ENCODE measurements around the gene ARID3C.

ARID3C gene

GRCh38 chr9:34653151-34654072 is 24.5 kb upstream of the ARID3C start:
- no peak overlapping the region for H2BK5ac ChIP-seq (ENCODE audit: low read depth, low read length, poor library complexity)
- no peak for DNase-seq
- peak overlapping the region; percentile 6 for H3K14ac ChIP-seq (ENCODE audit: low read length)
- no peak overlapping the region for H4K12ac ChIP-seq (ENCODE audit: low read depth, low read length)
- H3K4me2 ChIP-seq (ENCODE audit: low read length): no peak overlapping the region
- H3K4ac ChIP-seq (ENCODE audit: low read depth, low read length): no peak overlapping the region
- H3K4me1 ChIP-seq (ENCODE audit: control insufficient read depth in 1 of 2, insufficient read depth in 2 of 2, low read length in 2 of 2): peaks cover 23 to 28% of the 10 kb centered on the region in 2 experiments
- H2BK120ac ChIP-seq (ENCODE audit: insufficient read depth, low read length, poor library complexity): no peak overlapping the region
- no peak overlapping the region for H2AK5ac ChIP-seq (ENCODE audit: low read length)
- no peak overlapping the region for H3K18ac ChIP-seq (ENCODE audit: low read length)
- peaks cover 4% of the 10 kb centered on the region for H3K79me1 ChIP-seq (ENCODE audit: low read length)
- H2AFZ ChIP-seq (ENCODE audit: insufficient read depth, low read length, poor library complexity): no peak overlapping the region
- H4K91ac ChIP-seq (ENCODE audit: low read depth, low read length): no peak overlapping the region
- no peaks in the 10 kb centered on the region for H3K27me3 ChIP-seq (ENCODE audit: insufficient read depth, low read length)
- no CpG with 5 or more reads among the region's 11 CpGs for WGBS (ENCODE audit: extremely low coverage, insufficient coverage, insufficient read length)
- H3K9me3 ChIP-seq (ENCODE audit: insufficient read depth, low read depth, low read length): peaks cover 3% of the 10 kb centered on the region
- H3K23ac ChIP-seq (ENCODE audit: low read length): no peak overlapping the region
- no peak overlapping the region for H3K27ac ChIP-seq (ENCODE audit: low read depth, low read length)
- no peak overlapping the region for H3K4me3 ChIP-seq (ENCODE audit: low read depth, low read length)
- peaks cover 13% of the 10 kb centered on the region in 2 experiments for H3K36me3 ChIP-seq (ENCODE audit: control insufficient read depth in 1 of 2, insufficient read depth in 2 of 2, low read length in 2 of 2)
- H3K9ac ChIP-seq (ENCODE audit: low read length): no peak overlapping the region
- H3K79me2 ChIP-seq (ENCODE audit: control insufficient read depth, insufficient read depth, low read length, poor library complexity): no peaks in the 10 kb centered on the region
- H4K8ac ChIP-seq (ENCODE audit: low read depth, low read length): no peak overlapping the region
- H2BK12ac ChIP-seq (ENCODE audit: low read length): no peak overlapping the region

GRCh38 chr9:34652602-34653000 is 23.7 kb upstream of the ARID3C start:
- no peak overlapping the region for H3K4ac ChIP-seq (ENCODE audit: low read depth, low read length)
- H3K23ac ChIP-seq (ENCODE audit: low read length): no peak overlapping the region
- H3K4me2 ChIP-seq (ENCODE audit: low read length): peak overlapping the region; percentile 53
- peaks cover 4% of the 10 kb centered on the region for H3K79me1 ChIP-seq (ENCODE audit: low read length)
- no peak overlapping the region for H3K18ac ChIP-seq (ENCODE audit: low read length)
- H3K9ac ChIP-seq (ENCODE audit: low read length): no peak overlapping the region
- peaks cover 29 to 30% of the 10 kb centered on the region in 2 experiments for H3K4me1 ChIP-seq (ENCODE audit: control insufficient read depth in 1 of 2, insufficient read depth in 2 of 2, low read length in 2 of 2)
- H4K12ac ChIP-seq (ENCODE audit: low read depth, low read length): no peak overlapping the region
- no peak for DNase-seq
- H3K9me3 ChIP-seq (ENCODE audit: insufficient read depth, low read depth, low read length): peaks cover 3% of the 10 kb centered on the region
- no peak overlapping the region for H4K91ac ChIP-seq (ENCODE audit: low read depth, low read length)
- no CpG with 5 or more reads among the region's 5 CpGs for WGBS (ENCODE audit: extremely low coverage, insufficient coverage, insufficient read length)
- H3K4me3 ChIP-seq (ENCODE audit: low read depth, low read length): peak overlapping the region; percentile 55
- no peaks in the 10 kb centered on the region for H3K27me3 ChIP-seq (ENCODE audit: insufficient read depth, low read length)
- H2BK5ac ChIP-seq (ENCODE audit: low read depth, low read length, poor library complexity): no peak overlapping the region
- no peak overlapping the region for H2BK12ac ChIP-seq (ENCODE audit: low read length)
- H2AFZ ChIP-seq (ENCODE audit: insufficient read depth, low read length, poor library complexity): no peak overlapping the region
- H2AK5ac ChIP-seq (ENCODE audit: low read length): no peak overlapping the region
- no peak overlapping the region for H3K27ac ChIP-seq (ENCODE audit: low read depth, low read length)
- H3K79me2 ChIP-seq (ENCODE audit: control insufficient read depth, insufficient read depth, low read length, poor library complexity): peaks cover 2% of the 10 kb centered on the region
- peaks cover 15 to 17% of the 10 kb centered on the region in 2 experiments for H3K36me3 ChIP-seq (ENCODE audit: control insufficient read depth in 1 of 2, insufficient read depth in 2 of 2, low read length in 2 of 2)
- H2BK120ac ChIP-seq (ENCODE audit: insufficient read depth, low read length, poor library complexity): no peak overlapping the region
- H4K8ac ChIP-seq (ENCODE audit: low read depth, low read length): peak overlapping the region; percentile 11
- peak overlapping the region; percentile 6 for H3K14ac ChIP-seq (ENCODE audit: low read length)

- Histone ChIP-seq H3K18ac (ENCODE audit: low read length) (peak within 1 kb of the TSS; percentile 17), H2BK120ac (ENCODE audit: insufficient read depth, low read length, poor library complexity) (peak within 1 kb of the TSS; percentile 18), H3K79me1 (ENCODE audit: low read length) (peaks cover 5% of the 10 kb centered on the region), H3K14ac (ENCODE audit: low read length) (peak within 1 kb of the TSS; percentile 34), H4K8ac (ENCODE audit: low read depth, low read length) (peak within 1 kb of the TSS; percentile 73), H4K91ac (ENCODE audit: low read depth, low read length) (peak within 1 kb of the TSS; percentile 62), H3K79me2 (ENCODE audit: control insufficient read depth, insufficient read depth, low read length, poor library complexity) (peaks cover 6% of the 10 kb centered on the region), H3K9ac (ENCODE audit: low read length) (no peak within 1 kb of the TSS), H3K27ac (ENCODE audit: low read depth, low read length) (peak within 1 kb of the TSS; percentile 30), H2BK12ac (ENCODE audit: low read length) (no peak within 1 kb of the TSS), H3K9me3 (ENCODE audit: insufficient read depth, low read depth, low read length) (peaks cover 3% of the 10 kb centered on the region), H3K4ac (ENCODE audit: low read depth, low read length) (no peak within 1 kb of the TSS), H3K4me1 (ENCODE audit: control insufficient read depth in 1 of 2, insufficient read depth in 2 of 2, low read length in 2 of 2) (peaks cover 34 to 36% of the 10 kb centered on the region in 2 experiments), H3K23ac (ENCODE audit: low read length) (no peak within 1 kb of the TSS), H2AFZ (ENCODE audit: insufficient read depth, low read length, poor library complexity) (peak within 1 kb of the TSS; percentile 37), H3K4me3 (ENCODE audit: low read depth, low read length) (peak within 1 kb of the TSS; percentile 55), H2AK5ac (ENCODE audit: low read length) (peak within 1 kb of the TSS; percentile 32), H4K12ac (ENCODE audit: low read depth, low read length) (peak within 1 kb of the TSS; percentile 14), H3K36me3 (ENCODE audit: control insufficient read depth in 1 of 2, insufficient read depth in 2 of 2, low read length in 2 of 2) (peaks cover 15 to 17% of the 10 kb centered on the region in 2 experiments), H2BK5ac (ENCODE audit: low read depth, low read length, poor library complexity) (peak within 1 kb of the TSS; percentile 11), H3K4me2 (ENCODE audit: low read length) (peak within 1 kb of the TSS; percentile 53), H3K27me3 (ENCODE audit: insufficient read depth, low read length) (no peaks in the 10 kb centered on the region)
- DNase-seq: peak; percentile 84 to 89
- WGBS (ENCODE audit: extremely low coverage, insufficient coverage, insufficient read length): no CpG with 5 or more reads among the region's 24 CpGs
Measured at GRCh38 chr9:34651876-34652601, 23.2 kb upstream of the ARID3C start, which contains the start of gene IL11RA. Gene IL11RA, plus strand, starts transcription at chr9:34652185. Its CDS starts 3,033 bp downstream, at chr9:34655218.

DNA sequence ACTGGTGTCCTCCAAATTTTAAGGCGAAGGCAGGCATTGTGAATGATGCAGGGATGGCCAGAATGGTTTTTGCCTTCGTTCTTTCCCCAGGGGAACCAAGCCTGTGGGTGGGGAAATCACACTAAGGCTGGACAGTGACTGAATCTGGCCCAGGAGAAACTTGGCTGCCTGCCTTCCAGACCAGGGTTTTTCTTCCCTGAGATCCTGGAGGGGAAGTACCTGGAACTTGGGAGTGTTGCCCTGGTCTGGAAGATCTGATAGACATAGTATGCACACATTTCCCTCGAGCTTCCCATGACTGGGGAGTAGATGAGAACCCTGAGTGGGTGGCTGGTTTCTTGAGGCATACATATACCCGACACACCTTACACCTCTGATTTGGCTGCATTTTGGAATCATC is 22.5 kb upstream of the ARID3C start:
- peak overlapping the region; percentile 30 for H3K27ac ChIP-seq (ENCODE audit: low read depth, low read length)
- WGBS (ENCODE audit: extremely low coverage, insufficient coverage, insufficient read length): no CpG with 5 or more reads among the region's 4 CpGs
- no peak for DNase-seq

More for the DNA sequence above, 22.5 kb upstream of the ARID3C start:
- H3K9ac ChIP-seq (ENCODE audit: low read length): no peak overlapping the region
- H2AK5ac ChIP-seq (ENCODE audit: low read length): peak overlapping the region; percentile 32
- H2AFZ ChIP-seq (ENCODE audit: insufficient read depth, low read length, poor library complexity): peak overlapping the region; percentile 32
- H2BK120ac ChIP-seq (ENCODE audit: insufficient read depth, low read length, poor library complexity): peak overlapping the region; percentile 18
- peak overlapping the region; percentile 11 for H2BK5ac ChIP-seq (ENCODE audit: low read depth, low read length, poor library complexity)
- peaks cover 10% of the 10 kb centered on the region for H3K79me1 ChIP-seq (ENCODE audit: low read length)
- H3K9me3 ChIP-seq (ENCODE audit: insufficient read depth, low read depth, low read length): no peaks in the 10 kb centered on the region
- peak overlapping the region; percentile 73 for H4K8ac ChIP-seq (ENCODE audit: low read depth, low read length)
- H3K4me3 ChIP-seq (ENCODE audit: low read depth, low read length): no peak overlapping the region
- H3K18ac ChIP-seq (ENCODE audit: low read length): no peak overlapping the region
- H3K4me1 ChIP-seq (ENCODE audit: control insufficient read depth in 1 of 2, insufficient read depth in 2 of 2, low read length in 2 of 2): peaks cover 35 to 37% of the 10 kb centered on the region in 2 experiments
- peak overlapping the region; percentile 53 for H3K4me2 ChIP-seq (ENCODE audit: low read length)
- H3K79me2 ChIP-seq (ENCODE audit: control insufficient read depth, insufficient read depth, low read length, poor library complexity): peaks cover 12% of the 10 kb centered on the region
- no peaks in the 10 kb centered on the region for H3K27me3 ChIP-seq (ENCODE audit: insufficient read depth, low read length)
- no peak overlapping the region for H3K23ac ChIP-seq (ENCODE audit: low read length)
- H2BK12ac ChIP-seq (ENCODE audit: low read length): no peak overlapping the region
- peak overlapping the region; percentile 34 for H3K14ac ChIP-seq (ENCODE audit: low read length)
- peak overlapping the region; percentile 14 for H4K12ac ChIP-seq (ENCODE audit: low read depth, low read length)
- peaks cover 15 to 17% of the 10 kb centered on the region in 2 experiments for H3K36me3 ChIP-seq (ENCODE audit: control insufficient read depth in 1 of 2, insufficient read depth in 2 of 2, low read length in 2 of 2)
- peak overlapping the region; percentile 62 for H4K91ac ChIP-seq (ENCODE audit: low read depth, low read length)
- no peak overlapping the region for H3K4ac ChIP-seq (ENCODE audit: low read depth, low read length)
